Duodenal mucosa (tissue), 2 donors: Measurements from ENCODE around the gene GSK3B.

Experiments
- H3K27ac ChIP-seq: one replicate; pipeline ENCODE4 v1.7.0; 2013; ENCODE audit warnings: low read depth, low read length
- H3K27me3 ChIP-seq, 2 donors: one replicate each; pipeline ENCODE4 v1.7.0; 2013; ENCODE audit warnings: low read length in 2 of 2, control low read depth in 1 of 2; ENCODE audit not compliant: insufficient read depth in 2 of 2, control insufficient read depth in 1 of 2
- H3K36me3 ChIP-seq, 2 donors: one replicate each; pipeline ENCODE4 v1.7.0; 2013; ENCODE audit warnings: low read length in 2 of 2, control low read depth in 1 of 2; ENCODE audit not compliant: insufficient read depth in 2 of 2, control insufficient read depth in 1 of 2
- H3K4me1 ChIP-seq, 2 donors: one replicate each; pipeline ENCODE4 v1.7.0; 2013; ENCODE audit warnings: low read length in 2 of 2, control low read depth in 1 of 2; ENCODE audit not compliant: insufficient read depth in 2 of 2, control insufficient read depth in 1 of 2
- H3K4me3 ChIP-seq, 2 donors: one replicate each; pipeline ENCODE4 v1.7.0; 2013; ENCODE audit warnings: low read length in 2 of 2, low read depth in 1 of 2
- H3K9ac ChIP-seq, 2 donors: one replicate each; pipeline ENCODE4 v1.7.0; 2013; ENCODE audit warnings: low read length in 2 of 2, low read depth in 1 of 2
- H3K9me3 ChIP-seq, 2 donors: one replicate each; pipeline ENCODE4 v1.7.0; 2013; ENCODE audit warnings: low read length in 2 of 2, control low read depth in 1 of 2; ENCODE audit not compliant: control insufficient read depth in 1 of 2

The GSK3B gene

GRCh38 chr3:120119846-120120510 is 25.7 kb upstream of the GSK3B start:
- H3K9ac ChIP-seq, result no peak overlapping the region
- no peak overlapping the region for H3K27ac ChIP-seq
- H3K27me3 ChIP-seq, result no peaks in the 10 kb centered on the region
- no peaks in the 10 kb centered on the region for H3K4me1 ChIP-seq
- peaks cover 0 to 4% of the 10 kb centered on the region in 2 donors for H3K9me3 ChIP-seq
- H3K36me3 ChIP-seq, result no peaks in the 10 kb centered on the region
- H3K4me3 ChIP-seq, result no peak overlapping the region

GRCh38 chr3:120114981-120115380 is 20.7 kb upstream of the GSK3B start:
- Histone ChIP-seq H3K27ac (no peak overlapping the region), H3K36me3 (no peaks in the 10 kb centered on the region), H3K4me1 (no peaks in the 10 kb centered on the region), H3K4me3 (no peak overlapping the region), H3K9me3 (peaks cover 0 to 4% of the 10 kb centered on the region in 2 donors), H3K27me3 (no peaks in the 10 kb centered on the region), H3K9ac (no peak overlapping the region)

- no peaks in the 10 kb centered on the region for H3K36me3 ChIP-seq
- no peaks in the 10 kb centered on the region for H3K27me3 ChIP-seq
- no peak overlapping the region for H3K27ac ChIP-seq
- no peak overlapping the region for H3K9ac ChIP-seq
- no peaks in the 10 kb centered on the region for H3K4me1 ChIP-seq
- peaks cover 0 to 4% of the 10 kb centered on the region in 2 donors for H3K9me3 ChIP-seq
- H3K4me3 ChIP-seq, result no peak overlapping the region
These were observed 20.1 kb upstream of the GSK3B start for GRCh38 chr3:120114376-120114775.

GRCh38 chr3:120113128-120114116 is 19.2 kb upstream of the GSK3B start:
- Histone ChIP-seq H3K9ac (no peak overlapping the region), H3K9me3 (peaks cover 0 to 4% of the 10 kb centered on the region in 2 donors), H3K36me3 (no peaks in the 10 kb centered on the region), H3K27me3 (no peaks in the 10 kb centered on the region), H3K4me1 (no peaks in the 10 kb centered on the region), H3K27ac (no peak overlapping the region), H3K4me3 (no peak overlapping the region)

GRCh38 chr3:120111898-120112297 is 17.7 kb upstream of the GSK3B start:
- H3K4me3 ChIP-seq, result no peak overlapping the region
- H3K27me3 ChIP-seq, result no peaks in the 10 kb centered on the region
- no peak overlapping the region for H3K9ac ChIP-seq
- no peak overlapping the region for H3K27ac ChIP-seq
- H3K36me3 ChIP-seq, result no peaks in the 10 kb centered on the region
- H3K9me3 ChIP-seq, result no peaks in the 10 kb centered on the region
- H3K4me1 ChIP-seq, result no peaks in the 10 kb centered on the region

GRCh38 chr3:120103276-120103675 is 9.0 kb upstream of the GSK3B start:
- Histone ChIP-seq H3K4me3 (no peak overlapping the region), H3K27me3 (no peaks in the 10 kb centered on the region), H3K4me1 (no peaks in the 10 kb centered on the region), H3K9me3 (no peaks in the 10 kb centered on the region), H3K36me3 (no peaks in the 10 kb centered on the region), H3K27ac (no peak overlapping the region), H3K9ac (no peak overlapping the region)

- Histone ChIP-seq H3K27ac (no peak overlapping the region), H3K9ac (no peak overlapping the region), H3K36me3 (no peaks in the 10 kb centered on the region), H3K4me1 (no peaks in the 10 kb centered on the region), H3K9me3 (no peaks in the 10 kb centered on the region), H3K4me3 (no peak overlapping the region), H3K27me3 (no peaks in the 10 kb centered on the region)
These were observed 8.4 kb upstream of the GSK3B start for GRCh38 chr3:120102674-120103073.

- no peaks in the 10 kb centered on the region for H3K36me3 ChIP-seq
- no peak overlapping the region for H3K4me3 ChIP-seq
- H3K9ac ChIP-seq, result no peak overlapping the region
- H3K27ac ChIP-seq, result no peak overlapping the region
- no peaks in the 10 kb centered on the region for H3K27me3 ChIP-seq
- no peaks in the 10 kb centered on the region for H3K4me1 ChIP-seq
- no peaks in the 10 kb centered on the region for H3K9me3 ChIP-seq
These were observed 8.0 kb upstream of the GSK3B start for GRCh38 chr3:120102232-120102631.

GRCh38 chr3:120101624-120102023 is 7.4 kb upstream of the GSK3B start:
- Histone ChIP-seq H3K27ac (no peak overlapping the region), H3K27me3 (no peaks in the 10 kb centered on the region), H3K4me3 (no peak overlapping the region)

GRCh38 chr3:120100711-120101110 is 6.5 kb upstream of the GSK3B start:
- Histone ChIP-seq H3K36me3 (no peaks in the 10 kb centered on the region), H3K9ac (no peak overlapping the region), H3K27me3 (no peaks in the 10 kb centered on the region), H3K27ac (no peak overlapping the region), H3K4me3 (no peak overlapping the region), H3K4me1 (peaks cover 6 to 8% of the 10 kb centered on the region in 2 donors), H3K9me3 (no peaks in the 10 kb centered on the region)

More at GRCh38 chr3:120101624-120102023, 7.4 kb upstream of the GSK3B start:
- no peaks in the 10 kb centered on the region for H3K4me1 ChIP-seq
- no peaks in the 10 kb centered on the region for H3K36me3 ChIP-seq
- H3K9me3 ChIP-seq, result no peaks in the 10 kb centered on the region
- no peak overlapping the region for H3K9ac ChIP-seq
